ENCODE data around the gene PLPPR3. TPM values are rescaled to one million over a fixed set of nuclear protein-coding genes. Genes with fewer than 3 reads are reported as not detected.

PLPPR3 gene
- total and polyA plus RNA-seq, 9 of the 15 experiments (the other 6 are each of a cell fraction or from before 2014, with no cell fraction given), result 0.01 to 48.2 (median 8.6) TPM

DNA sequence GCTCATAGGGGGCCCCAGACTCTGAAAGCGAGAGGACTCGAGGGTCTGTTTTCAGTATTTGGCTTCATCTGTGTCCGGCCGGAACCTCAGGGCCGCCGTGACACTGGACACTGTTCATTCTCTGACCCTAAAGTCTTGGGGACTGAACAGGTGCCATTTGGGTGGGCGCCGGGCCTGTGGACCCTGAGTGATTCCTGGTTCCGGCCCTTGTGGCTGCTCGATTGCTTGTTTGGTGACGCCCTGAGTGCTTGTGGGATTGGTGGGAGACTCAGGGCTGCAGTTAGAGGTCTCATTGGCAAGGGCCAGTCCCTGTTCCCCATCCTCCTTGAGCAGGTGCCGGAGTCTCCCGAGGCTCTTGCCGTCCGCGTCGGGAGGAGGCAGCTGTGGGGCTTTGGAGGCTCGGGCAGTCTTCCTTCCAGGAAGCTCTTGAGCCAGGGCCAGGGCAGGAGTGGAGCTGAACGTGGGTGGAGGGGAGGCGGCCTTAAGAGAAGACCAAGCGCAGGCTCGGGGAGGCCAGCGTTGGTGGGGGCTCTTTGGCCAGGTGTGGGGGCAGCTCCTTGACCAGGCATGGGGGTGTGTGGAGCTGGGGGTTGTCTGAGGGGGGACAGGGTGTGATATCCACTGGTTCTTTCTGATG lies 19.8 kb downstream of the PLPPR3 start:
- no peak for FAIRE-seq
- peak overlapping the region; percentile 99; the same call in 1 of the 2 replicates for H3K4me3 ChIP-seq
- no peak overlapping the region for H3K4me2 ChIP-seq (ENCODE audit: insufficient read depth, low read length)
- no peak for TF ChIP-seq ZNF830 (CRISPR knock-in tag; IDR thresholded peaks at IDR 0.05)
- TF ChIP-seq IFI16 (CRISPR knock-in tag; IDR thresholded peaks at IDR 0.05), result no peak
- no peak for TF ChIP-seq HIVEP1 (CRISPR knock-in tag; IDR thresholded peaks at IDR 0.05)
- no peak for TF ChIP-seq SETDB1 (IDR thresholded peaks at IDR 0.05; ENCODE audit: low read length)
- TF ChIP-seq, protein P1, sequence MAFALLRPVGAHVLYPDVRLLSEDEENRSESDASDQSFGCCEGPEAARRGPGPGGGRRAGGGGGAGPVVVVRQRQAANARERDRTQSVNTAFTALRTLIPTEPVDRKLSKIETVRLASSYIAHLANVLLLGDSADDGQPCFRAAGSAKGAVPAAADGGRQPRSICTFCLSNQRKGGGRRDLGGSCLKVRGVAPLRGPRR (CRISPR knock-in tag; IDR thresholded peaks at IDR 0.05), result no peak
- TF ChIP-seq ZEB2 (IDR thresholded peaks at IDR 0.05), result no peak
- TF ChIP-seq, protein P2, sequence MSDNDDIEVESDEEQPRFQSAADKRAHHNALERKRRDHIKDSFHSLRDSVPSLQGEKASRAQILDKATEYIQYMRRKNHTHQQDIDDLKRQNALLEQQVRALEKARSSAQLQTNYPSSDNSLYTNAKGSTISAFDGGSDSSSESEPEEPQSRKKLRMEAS (CRISPR knock-in tag; IDR thresholded peaks at IDR 0.05), result peak; percentile 25; the same call in 1 of the 2 replicates
- TF ChIP-seq FIP1L1 (IDR thresholded peaks at IDR 0.05; ENCODE audit: low read depth, low read length, poor library complexity, severe bottlenecking), result peak; percentile 1
- TF ChIP-seq, protein P3, sequence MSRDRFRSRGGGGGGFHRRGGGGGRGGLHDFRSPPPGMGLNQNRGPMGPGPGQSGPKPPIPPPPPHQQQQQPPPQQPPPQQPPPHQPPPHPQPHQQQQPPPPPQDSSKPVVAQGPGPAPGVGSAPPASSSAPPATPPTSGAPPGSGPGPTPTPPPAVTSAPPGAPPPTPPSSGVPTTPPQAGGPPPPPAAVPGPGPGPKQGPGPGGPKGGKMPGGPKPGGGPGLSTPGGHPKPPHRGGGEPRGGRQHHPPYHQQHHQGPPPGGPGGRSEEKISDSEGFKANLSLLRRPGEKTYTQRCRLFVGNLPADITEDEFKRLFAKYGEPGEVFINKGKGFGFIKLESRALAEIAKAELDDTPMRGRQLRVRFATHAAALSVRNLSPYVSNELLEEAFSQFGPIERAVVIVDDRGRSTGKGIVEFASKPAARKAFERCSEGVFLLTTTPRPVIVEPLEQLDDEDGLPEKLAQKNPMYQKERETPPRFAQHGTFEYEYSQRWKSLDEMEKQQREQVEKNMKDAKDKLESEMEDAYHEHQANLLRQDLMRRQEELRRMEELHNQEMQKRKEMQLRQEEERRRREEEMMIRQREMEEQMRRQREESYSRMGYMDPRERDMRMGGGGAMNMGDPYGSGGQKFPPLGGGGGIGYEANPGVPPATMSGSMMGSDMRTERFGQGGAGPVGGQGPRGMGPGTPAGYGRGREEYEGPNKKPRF (IDR thresholded peaks at IDR 0.05; ENCODE audit: low read depth, low read length), result no peak
- TF ChIP-seq FOS (IDR thresholded peaks at IDR 0.05; ENCODE audit: extremely low read depth, insufficient read length), result no peak
- TF ChIP-seq RBM22 (IDR thresholded peaks at IDR 0.05; ENCODE audit: low read depth, low read length, poor library complexity, severe bottlenecking), result peak; percentile 38
- TF ChIP-seq PURB (CRISPR knock-in tag; IDR thresholded peaks at IDR 0.05; ENCODE audit: low read depth), result no peak
- no peak for TF ChIP-seq MCM2 (IDR thresholded peaks at IDR 0.05; ENCODE audit: low read depth)
- TF ChIP-seq, protein P4, sequence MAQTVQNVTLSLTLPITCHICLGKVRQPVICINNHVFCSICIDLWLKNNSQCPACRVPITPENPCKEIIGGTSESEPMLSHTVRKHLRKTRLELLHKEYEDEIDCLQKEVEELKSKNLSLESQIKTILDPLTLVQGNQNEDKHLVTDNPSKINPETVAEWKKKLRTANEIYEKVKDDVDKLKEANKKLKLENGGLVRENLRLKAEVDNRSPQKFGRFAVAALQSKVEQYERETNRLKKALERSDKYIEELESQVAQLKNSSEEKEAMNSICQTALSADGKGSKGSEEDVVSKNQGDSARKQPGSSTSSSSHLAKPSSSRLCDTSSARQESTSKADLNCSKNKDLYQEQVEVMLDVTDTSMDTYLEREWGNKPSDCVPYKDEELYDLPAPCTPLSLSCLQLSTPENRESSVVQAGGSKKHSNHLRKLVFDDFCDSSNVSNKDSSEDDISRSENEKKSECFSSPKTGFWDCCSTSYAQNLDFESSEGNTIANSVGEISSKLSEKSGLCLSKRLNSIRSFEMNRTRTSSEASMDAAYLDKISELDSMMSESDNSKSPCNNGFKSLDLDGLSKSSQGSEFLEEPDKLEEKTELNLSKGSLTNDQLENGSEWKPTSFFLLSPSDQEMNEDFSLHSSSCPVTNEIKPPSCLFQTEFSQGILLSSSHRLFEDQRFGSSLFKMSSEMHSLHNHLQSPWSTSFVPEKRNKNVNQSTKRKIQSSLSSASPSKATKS (CRISPR knock-in tag; IDR thresholded peaks at IDR 0.05), result no peak
- TF ChIP-seq NR4A1 (CRISPR knock-in tag; IDR thresholded peaks at IDR 0.05), result no peak
- TF ChIP-seq NR4A1 (tag; IDR thresholded peaks at IDR 0.05), result no peak
- TF ChIP-seq MTF1 (CRISPR knock-in tag; IDR thresholded peaks at IDR 0.05; ENCODE audit: borderline replicate concordance), result no peak
- TF ChIP-seq FOXM1 (IDR thresholded peaks at IDR 0.05; ENCODE audit: low read depth), result no peak
- TF ChIP-seq FOXM1 (CRISPR knock-in tag; IDR thresholded peaks at IDR 0.05; ENCODE audit: low read depth), result no peak
- TF ChIP-seq POLR2A (conservative IDR thresholded peaks at IDR 0.05), result 0 out of 2 replicates have a peak, but pooled peaks have one; percentile 17

More for the DNA sequence above, 19.8 kb downstream of the PLPPR3 start:
- ChIA-PET POLR2A (interaction anchor here (1.4 to 2.1 kb wide), 2 partner anchors 8 to 9 kb away, joined by 3 to 8 read pairs; no protein-coding TSS in a partner anchor), CTCF (ENCODE audit: low intra/inter-chr PET ratio) (no interaction called here)
- H3K27me3 ChIP-seq (ENCODE audit: control insufficient read depth in 2 of 2, insufficient read depth in 2 of 2, low read length in 2 of 2), result no peaks in the 10 kb centered on the region
- H3K9me1 ChIP-seq (ENCODE audit: control insufficient read depth, insufficient read depth, low read length), result peaks cover 16% of the 10 kb centered on the region
- H2AFZ ChIP-seq (ENCODE audit: low read depth, low read length), result no peak overlapping the region
- 91% methylated on average over 23 of the region's 23 CpGs for WGBS (ENCODE audit: insufficient coverage, low coverage, missing lambda C conversion rate)
- ATAC-seq, result no peak
- BruUV-seq (replicated peaks), result no TSS peak
- intact Hi-C loops (cut with micrococcal nuclease), result no loop called here
- peaks cover 22 to 80% of the 10 kb centered on the region in 2 experiments for H3K4me1 ChIP-seq (replicated peaks in 1 of 2; ENCODE audit: control insufficient read depth in 2 of 2, insufficient read depth in 2 of 2, low read length in 2 of 2)
- H3K36me3 ChIP-seq (ENCODE audit: control insufficient read depth, insufficient read depth, low read length), result peaks cover 89% of the 10 kb centered on the region
- peaks cover 96% of the 10 kb centered on the region for H3K79me2 ChIP-seq (ENCODE audit: control insufficient read depth, insufficient read depth, low read length)
- in situ Hi-C loops (cut with MboI), result no loop called here
- DNase-seq (ENCODE audit: extremely low read depth in 1 of 4, low spot score in 3 of 4), result peak in 2 of 4 experiments; percentile 14 to 17
- H3K9ac ChIP-seq (ENCODE audit: insufficient read depth in 1 of 2, low read depth in 2 of 2, low read length in 2 of 2), result peak overlapping the region in 1 of 2 experiments; percentile 94; a peak in 3 of 4 replicates
- H3K27ac ChIP-seq (ENCODE audit: extremely low read depth, low read depth, low read length), result peak overlapping the region; percentile 98; the same call in 1 of the 3 replicates
- no peaks in the 10 kb centered on the region; the same call in 1 of the 2 replicates for H3K9me3 ChIP-seq (replicated peaks; ENCODE audit: control insufficient read depth, insufficient read depth, low read depth, low read length)
- peaks cover 66% of the 10 kb centered on the region for H4K20me1 ChIP-seq (replicated peaks; ENCODE audit: control insufficient read depth, insufficient read depth, low read length)

All from K562 (cell line).